HG03095 (cell line): ENCODE data around the gene TRAF1.
"Not testable (repeated sequence)": the region's sequence is repeated elsewhere in the genome, so short reads cannot be mapped to it uniquely, and the experiment has no call there.

Source experiments
- ATAC-seq: cut with Tn5 transposase; IDR thresholded peaks from one replicate; pipeline ENCODE4 v1.9.1; 2021; ENCODE audit warnings: moderate library complexity; ENCODE audit not compliant: unreplicated experiment

TRAF1 gene

GRCh38 chr9:120926397-120926928 lies at the start of gene TRAF1:
TSS of gene TRAF1 (minus strand) at chr9:120926796. CDS start at chr9:120926075, 721 bp downstream.
- no peak for ATAC-seq

- no peak for ATAC-seq
Observed at GRCh38 chr9:120974921-120975320, 48.3 kb upstream of the TRAF1 start.

GRCh38 chr9:120974181-120974580 lies 47.6 kb upstream of the TRAF1 start:
- ATAC-seq: no peak

- ATAC-seq: no peak
Observed at GRCh38 chr9:120971938-120972337, 45.3 kb upstream of the TRAF1 start.

GRCh38 chr9:120971471-120971870 lies 44.9 kb upstream of the TRAF1 start:
- not testable (repeated sequence) for ATAC-seq

GRCh38 chr9:120970244-120970643 lies 43.6 kb upstream of the TRAF1 start:
- ATAC-seq: no peak

- ATAC-seq: no peak
Observed at GRCh38 chr9:120966013-120966369, 39.4 kb upstream of the TRAF1 start.

- ATAC-seq: no peak
Observed at GRCh38 chr9:120965344-120966012, 38.9 kb upstream of the TRAF1 start.

GRCh38 chr9:120961936-120962335 lies 35.3 kb upstream of the TRAF1 start:
- no peak for ATAC-seq

GRCh38 chr9:120960001-120960400 lies 33.4 kb upstream of the TRAF1 start:
- ATAC-seq: no peak

GRCh38 chr9:120956862-120957261 lies 30.3 kb upstream of the TRAF1 start:
- ATAC-seq: no peak

- ATAC-seq: no peak
Observed at GRCh38 chr9:120951960-120952618, 25.5 kb upstream of the TRAF1 start.

- ATAC-seq: no peak
Observed at GRCh38 chr9:120950421-120951388, 24.1 kb upstream of the TRAF1 start.

- ATAC-seq: no peak
Observed at GRCh38 chr9:120949290-120949689, 22.7 kb upstream of the TRAF1 start.

GRCh38 chr9:120948824-120949223 lies 22.2 kb upstream of the TRAF1 start:
- no peak for ATAC-seq

- no peak for ATAC-seq
Observed at GRCh38 chr9:120947222-120947621, 20.6 kb upstream of the TRAF1 start.

- no peak for ATAC-seq
Observed at GRCh38 chr9:120946259-120946658, 19.7 kb upstream of the TRAF1 start.

- ATAC-seq: no peak
Observed at GRCh38 chr9:120944948-120945347, 18.4 kb upstream of the TRAF1 start.

- peak; percentile 99 for ATAC-seq
Observed at GRCh38 chr9:120944434-120944843, 17.8 kb upstream of the TRAF1 start.

GRCh38 chr9:120942186-120943001 lies 15.8 kb upstream of the TRAF1 start:
- ATAC-seq: no peak
